Nephron (organoid): ENCODE measurements around the gene SPG7.

Experiments used
- H3K27ac Mint-ChIP-seq, 3 experiments: 2 replicates each; pipeline ENCODE4 v1.8.0; 2020; ENCODE audit warnings: mixed read lengths in 3 of 3, mild to moderate bottlenecking in 2 of 3, moderate library complexity in 1 of 3
- H3K27me3 Mint-ChIP-seq: 2 replicates; pipeline ENCODE4 v1.8.0; 2021; ENCODE audit warnings: low read depth, mild to moderate bottlenecking, moderate library complexity, mixed read lengths
- H3K36me3 Mint-ChIP-seq: 2 replicates; pipeline ENCODE4 v1.8.0; 2020; ENCODE audit warnings: low read depth, mixed read lengths
- H3K4me1 Mint-ChIP-seq: 2 replicates; pipeline ENCODE4 v1.8.0; 2020; ENCODE audit warnings: mixed read lengths
- H3K4me3 Mint-ChIP-seq, 3 experiments: 2 replicates each; pipeline ENCODE4 v1.8.0; 2020; ENCODE audit warnings: mild to moderate bottlenecking in 3 of 3, mixed read lengths in 3 of 3, moderate library complexity in 2 of 3
- H3K9me3 Mint-ChIP-seq: 2 replicates; pipeline ENCODE4 v1.8.0; 2020; ENCODE audit warnings: mixed read lengths
- CTCF ChIP-seq, 3 experiments: fragments of 200-600 bp; sonication (generic); IDR thresholded peaks; one replicate each; pipeline ENCODE4 v1.5.0; 2021; ENCODE audit warnings: antibody characterized with exemption in 3 of 3; ENCODE audit not compliant: unreplicated experiment in 3 of 3

SPG7 gene

GRCh38 chr16:89541792-89542191 is 33.6 kb downstream of the SPG7 start:
- Mint-ChIP-seq H3K27me3 (no peaks in the 10 kb centered on the region), H3K27ac (no peak overlapping the region), H3K4me1 (peaks cover 3% of the 10 kb centered on the region), H3K4me3 (no peak overlapping the region), H3K9me3 (no peaks in the 10 kb centered on the region), H3K36me3 (peaks cover 41% of the 10 kb centered on the region)
- no peak for TF ChIP-seq CTCF (IDR thresholded peaks at IDR 0.05; ENCODE audit: unreplicated experiment in 3 of 3)

- Mint-ChIP-seq H3K27me3 (no peaks in the 10 kb centered on the region), H3K36me3 (peaks cover 52% of the 10 kb centered on the region), H3K27ac (peak overlapping the region in 1 of 3 experiments; percentile 53)
These were observed 35.9 kb downstream of the SPG7 start for GRCh38 chr16:89544113-89544512.

GRCh38 chr16:89544713-89545043 is 36.5 kb downstream of the SPG7 start:
- no peak overlapping the region for H3K4me3 Mint-ChIP-seq
- H3K27ac Mint-ChIP-seq = peak overlapping the region in 1 of 3 experiments; percentile 92
- no peaks in the 10 kb centered on the region for H3K4me1 Mint-ChIP-seq
- H3K27me3 Mint-ChIP-seq = no peaks in the 10 kb centered on the region
- TF ChIP-seq CTCF (IDR thresholded peaks at IDR 0.05; ENCODE audit: unreplicated experiment in 3 of 3) = no peak
- peaks cover 57% of the 10 kb centered on the region for H3K36me3 Mint-ChIP-seq
- no peaks in the 10 kb centered on the region for H3K9me3 Mint-ChIP-seq

More at GRCh38 chr16:89544113-89544512, 35.9 kb downstream of the SPG7 start:
- TF ChIP-seq CTCF (IDR thresholded peaks at IDR 0.05; ENCODE audit: unreplicated experiment in 3 of 3) = no peak
- Mint-ChIP-seq H3K9me3 (no peaks in the 10 kb centered on the region), H3K4me3 (no peak overlapping the region), H3K4me1 (no peaks in the 10 kb centered on the region)

GRCh38 chr16:89545044-89545830 is 37.0 kb downstream of the SPG7 start:
- H3K27me3 Mint-ChIP-seq = no peaks in the 10 kb centered on the region
- no peaks in the 10 kb centered on the region for H3K4me1 Mint-ChIP-seq
- no peaks in the 10 kb centered on the region for H3K9me3 Mint-ChIP-seq
- H3K4me3 Mint-ChIP-seq = peak overlapping the region in 1 of 3 experiments; percentile 48
- H3K36me3 Mint-ChIP-seq = peaks cover 56% of the 10 kb centered on the region
- TF ChIP-seq CTCF (IDR thresholded peaks at IDR 0.05; ENCODE audit: unreplicated experiment in 3 of 3) = no peak
- H3K27ac Mint-ChIP-seq = peak overlapping the region in 1 of 3 experiments; percentile 92

GRCh38 chr16:89545831-89546574 is 37.8 kb downstream of the SPG7 start:
- Mint-ChIP-seq H3K36me3 (peaks cover 61% of the 10 kb centered on the region), H3K4me1 (no peaks in the 10 kb centered on the region), H3K27me3 (no peaks in the 10 kb centered on the region), H3K9me3 (no peaks in the 10 kb centered on the region), H3K4me3 (no peak overlapping the region), H3K27ac (peak overlapping the region in 1 of 3 experiments; percentile 92)
- no peak for TF ChIP-seq CTCF (IDR thresholded peaks at IDR 0.05; ENCODE audit: unreplicated experiment in 3 of 3)
